Endodermal cell (in vitro differentiated cells): ENCODE results near the gene ARHGAP35. TPM values are rescaled to one million over a fixed set of nuclear protein-coding genes. Genes with fewer than 3 reads are reported as not detected.

Experiments used
- DNase-seq: peaks from one replicate; pipeline ENCODE4 v3.0.0-alpha.2; 2017
- H3K27ac ChIP-seq: 2 replicates; pipeline ENCODE4 v1.5.1; 2013; ENCODE audit warnings: mild to moderate bottlenecking, low read depth, low read length, moderate library complexity
- H3K27me3 ChIP-seq: 2 replicates; pipeline ENCODE4 v1.6.1; 2013; ENCODE audit warnings: mild to moderate bottlenecking, low read length, moderate library complexity; ENCODE audit not compliant: insufficient read depth, control insufficient read depth, poor library complexity, severe bottlenecking
- H3K36me3 ChIP-seq: 2 replicates; pipeline ENCODE4 v1.7.0; 2013; ENCODE audit warnings: mild to moderate bottlenecking, low read length, moderate library complexity; ENCODE audit not compliant: control insufficient read depth, insufficient read depth
- H3K4me1 ChIP-seq: one replicate; pipeline ENCODE4 v1.7.0; 2013; ENCODE audit warnings: low read length; ENCODE audit not compliant: control insufficient read depth, insufficient read depth
- H3K4me3 ChIP-seq: 2 replicates; pipeline ENCODE4 v1.5.1; 2013; ENCODE audit warnings: mild to moderate bottlenecking, low read length, moderate library complexity
- H3K9ac ChIP-seq: 2 replicates; pipeline ENCODE4 v1.6.1; 2013; ENCODE audit warnings: mild to moderate bottlenecking, low read length, moderate library complexity; ENCODE audit not compliant: poor library complexity, severe bottlenecking; ENCODE audit errors: extremely low read depth
- H3K9me3 ChIP-seq: 2 replicates; pipeline ENCODE4 v1.6.1; 2013; ENCODE audit warnings: mild to moderate bottlenecking, low read length, moderate library complexity; ENCODE audit not compliant: control insufficient read depth
- H3K27ac Mint-ChIP-seq: 2 replicates; pipeline ENCODE4 v1.8.0; 2020; ENCODE audit warnings: mixed read lengths
- H3K27me3 Mint-ChIP-seq: 2 replicates; pipeline ENCODE4 v1.8.0; 2021; ENCODE audit warnings: mild to moderate bottlenecking, mixed read lengths; ENCODE audit not compliant: insufficient read depth
- H3K36me3 Mint-ChIP-seq: 2 replicates; pipeline ENCODE4 v1.8.0; 2020; ENCODE audit warnings: low read depth, mixed read lengths
- H3K4me1 Mint-ChIP-seq: 2 replicates; pipeline ENCODE4 v1.8.0; 2020; ENCODE audit warnings: mixed read lengths
- H3K4me3 Mint-ChIP-seq: 2 replicates; pipeline ENCODE4 v1.8.0; 2020; ENCODE audit warnings: mild to moderate bottlenecking, moderate library complexity, mixed read lengths
- H3K9me3 Mint-ChIP-seq: 2 replicates; pipeline ENCODE4 v1.8.0; 2020; ENCODE audit warnings: mild to moderate bottlenecking, mixed read lengths
- CTCF ChIP-seq: fragments of 200-600 bp; sonication (generic); conservative IDR thresholded peaks from 2 replicates; pipeline ENCODE4 v1.5.0; 2021; ENCODE audit warnings: antibody characterized with exemption, mild to moderate bottlenecking
- WGBS, 2 experiments: methylation state at CpG; one replicate each; pipeline versions ENCODE4 v1.1.5 to v1.1.7; 2013; ENCODE audit warnings: missing lambda C conversion rate in 2 of 2, mixed read lengths in 1 of 2; ENCODE audit not compliant: insufficient coverage in 1 of 2, insufficient read length in 1 of 2; 5-methylcytosine and 5-hydroxymethylcytosine counted together
- total RNA-seq, 2 donors: library from RNA; stranded (reverse); fragmentation: NEBNext Ultra II Directional in 1 of 2; extraction: Animal tissue kit (Norgen Biotek cat#: 25700) in 1 of 2; gene quantifications; 2 replicates in 1 of 2; 3 replicates in 1 of 2; pipeline ENCODE4 v1.2.1, GENCODE V29; 2021

The ARHGAP35 gene
- total RNA-seq, 2 donors from 2014 or later: 41.4 to 41.6 TPM

- Mint-ChIP-seq H3K9me3 (no peaks in the 10 kb centered on the region), H3K4me1 (peaks cover 9% of the 10 kb centered on the region), H3K4me3 (no peak overlapping the region), H3K36me3 (peaks cover 7% of the 10 kb centered on the region), H3K27me3 (no peaks in the 10 kb centered on the region), H3K27ac (peak overlapping the region; percentile 11)
- no peaks in the 10 kb centered on the region for H3K27me3 ChIP-seq
- H3K4me3 ChIP-seq: no peak overlapping the region
- no peak overlapping the region for H3K9ac ChIP-seq
- H3K36me3 ChIP-seq: no peaks in the 10 kb centered on the region
- no peak for TF ChIP-seq CTCF
- H3K9me3 ChIP-seq: no peaks in the 10 kb centered on the region
- peak; percentile 36 for DNase-seq
- no peak overlapping the region for H3K27ac ChIP-seq
- H3K4me1 ChIP-seq: peaks cover 7% of the 10 kb centered on the region
- WGBS, 2 experiments: 77 to 91% methylated on average over 9 of the region's 9 CpGs
These were observed 18.0 kb downstream of the ARHGAP35 start for GRCh38 chr19:46878613-46879375.

- H3K4me3 Mint-ChIP-seq: no peak overlapping the region
- TF ChIP-seq CTCF: no peak
- Histone ChIP-seq H3K4me1 (peaks cover 4% of the 10 kb centered on the region), H3K27me3 (no peaks in the 10 kb centered on the region), H3K4me3 (no peak overlapping the region), H3K36me3 (no peaks in the 10 kb centered on the region), H3K9ac (no peak overlapping the region), H3K27ac (no peak overlapping the region), H3K9me3 (no peaks in the 10 kb centered on the region)
- WGBS, 2 experiments: 100% methylated on average over 1 of the region's 1 CpG
- H3K36me3 Mint-ChIP-seq: peaks cover 3% of the 10 kb centered on the region
- H3K4me1 Mint-ChIP-seq: peaks cover 5% of the 10 kb centered on the region
- DNase-seq: no peak
- no peaks in the 10 kb centered on the region for H3K9me3 Mint-ChIP-seq
- no peak overlapping the region for H3K27ac Mint-ChIP-seq
- H3K27me3 Mint-ChIP-seq: no peaks in the 10 kb centered on the region
These were observed 19.6 kb downstream of the ARHGAP35 start for GRCh38 chr19:46880431-46880830.

GRCh38 chr19:46881092-46881491, 20.3 kb downstream of the ARHGAP35 start:
- no peak overlapping the region for H3K4me3 ChIP-seq
- no peaks in the 10 kb centered on the region for H3K27me3 ChIP-seq
- Mint-ChIP-seq H3K9me3 (no peaks in the 10 kb centered on the region), H3K4me3 (no peak overlapping the region), H3K36me3 (peaks cover 3% of the 10 kb centered on the region), H3K27me3 (no peaks in the 10 kb centered on the region), H3K4me1 (no peaks in the 10 kb centered on the region), H3K27ac (no peak overlapping the region)
- no peak for TF ChIP-seq CTCF
- H3K36me3 ChIP-seq: no peaks in the 10 kb centered on the region
- DNase-seq: peak; percentile 15
- 97% methylated on average over 4 of the region's 4 CpGs; no CpG with 5 or more reads in 1 of the 2 experiments for WGBS, 2 experiments
- no peaks in the 10 kb centered on the region for H3K4me1 ChIP-seq
- H3K9ac ChIP-seq: no peak overlapping the region
- no peaks in the 10 kb centered on the region for H3K9me3 ChIP-seq
- no peak overlapping the region for H3K27ac ChIP-seq
